Measurements from ENCODE around the gene PLCD4.

The PLCD4 gene

GRCh38 chr2:218621007-218621406 is 13.3 kb downstream of the PLCD4 start:
- no peak for DNase-seq (ENCODE audit: low spot score)

DNA sequence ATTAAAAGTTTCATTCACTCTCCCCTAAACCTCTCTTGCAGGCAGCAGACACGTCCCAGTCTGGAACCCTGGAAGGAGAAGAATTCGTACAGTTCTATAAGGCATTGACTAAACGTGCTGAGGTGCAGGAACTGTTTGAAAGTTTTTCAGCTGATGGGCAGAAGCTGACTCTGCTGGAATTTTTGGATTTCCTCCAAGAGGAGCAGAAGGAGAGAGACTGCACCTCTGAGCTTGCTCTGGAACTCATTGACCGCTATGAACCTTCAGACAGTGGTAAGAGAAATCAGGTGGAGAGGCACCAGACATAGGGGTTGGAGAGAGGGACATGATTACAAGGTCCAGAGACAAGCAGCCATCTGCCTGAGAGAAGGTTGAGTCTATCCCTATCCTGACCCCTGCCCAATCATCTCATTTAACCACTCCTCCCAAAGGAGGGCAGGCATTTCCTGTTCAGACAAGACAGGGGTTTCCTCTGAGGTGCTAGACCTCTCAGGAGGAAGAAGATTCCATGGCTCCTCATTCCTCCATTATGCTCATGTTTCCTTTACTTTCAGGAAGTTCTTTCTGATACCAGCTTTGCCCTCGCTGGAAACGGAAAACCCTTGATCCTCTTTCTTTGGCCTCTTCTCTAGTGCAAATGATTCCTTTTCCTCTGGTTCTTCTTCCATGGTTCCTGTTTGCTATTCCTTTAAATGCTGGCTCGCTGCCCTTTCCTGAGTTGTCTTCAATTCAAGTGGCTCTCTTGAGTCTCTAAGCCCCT is 15.1 kb downstream of the PLCD4 start:
- DNase-seq (ENCODE audit: low spot score), result no peak

DNA sequence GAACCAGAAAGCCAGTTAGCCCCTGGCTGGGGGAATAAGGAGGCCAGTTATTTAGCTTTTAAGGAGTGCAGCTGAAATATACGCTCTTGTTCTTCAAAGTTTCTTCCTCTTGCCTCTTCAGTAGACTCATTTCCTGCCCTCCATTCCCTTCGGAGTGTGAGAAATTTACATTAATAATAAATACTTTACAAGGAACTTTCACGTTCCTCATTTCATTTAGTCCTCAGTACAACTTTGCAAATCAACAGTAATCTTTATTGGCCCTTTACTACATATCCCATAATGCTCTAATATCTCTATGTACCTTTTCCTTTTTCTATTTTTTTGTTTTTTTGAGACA is 15.6 kb downstream of the PLCD4 start:
- DNase-seq (ENCODE audit: low spot score), result no peak

DNA sequence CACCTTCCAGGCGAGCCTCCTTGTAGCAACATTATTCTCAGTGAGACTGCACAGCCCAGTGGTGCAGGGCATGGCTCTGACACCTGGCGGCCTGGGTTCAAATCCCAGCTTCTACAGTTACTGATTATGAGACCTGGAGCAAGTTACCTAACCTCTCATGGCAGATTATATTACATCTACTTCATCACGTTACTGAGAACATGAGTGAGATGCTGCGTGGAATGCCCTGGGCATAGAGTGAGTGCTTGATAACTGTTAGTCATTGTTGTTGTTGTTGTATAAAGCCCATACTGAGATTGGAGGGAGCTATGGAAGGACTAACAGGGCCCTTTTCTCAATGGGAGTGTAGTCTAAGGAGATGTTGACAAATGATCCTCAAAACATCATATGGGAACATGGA is 18.7 kb downstream of the PLCD4 start:
- DNase-seq (ENCODE audit: low spot score), result no peak

DNA sequence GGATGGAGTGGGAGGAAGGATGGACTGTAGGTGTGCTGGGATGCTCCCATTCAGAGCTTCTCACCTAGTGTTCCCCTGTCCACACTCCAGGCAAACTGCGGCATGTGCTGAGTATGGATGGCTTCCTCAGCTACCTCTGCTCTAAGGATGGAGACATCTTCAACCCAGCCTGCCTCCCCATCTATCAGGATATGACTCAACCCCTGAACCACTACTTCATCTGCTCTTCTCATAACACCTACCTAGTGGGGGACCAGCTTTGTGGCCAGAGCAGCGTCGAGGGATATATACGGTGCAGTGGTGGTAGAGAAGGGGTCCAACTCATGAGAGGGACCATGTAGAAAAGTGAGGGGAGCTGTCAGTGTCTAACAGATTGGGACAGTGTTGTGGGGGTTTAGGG is 20.2 kb downstream of the PLCD4 start:
- no peak for DNase-seq (ENCODE audit: low spot score)

DNA sequence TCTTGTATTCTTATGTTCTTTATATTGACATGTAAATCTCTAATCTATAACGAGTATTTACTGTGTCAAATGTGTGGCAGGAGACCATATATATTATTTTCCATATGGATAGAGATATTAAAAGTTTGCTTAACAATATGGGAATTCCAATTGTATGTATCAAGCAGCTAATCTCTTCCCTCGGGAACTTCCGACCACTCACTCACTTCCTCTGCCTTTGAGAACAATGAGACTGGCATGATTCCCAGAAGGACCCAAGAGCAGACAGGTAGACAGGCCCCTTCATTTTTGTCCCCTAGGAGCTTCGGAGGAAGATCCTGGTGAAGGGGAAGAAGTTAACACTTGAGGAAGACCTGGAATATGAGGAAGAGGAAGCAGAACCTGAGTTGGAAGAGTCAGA is 24.1 kb downstream of the PLCD4 start:
- DNase-seq (ENCODE audit: low spot score), result no peak

- DNase-seq (ENCODE audit: low spot score), result no peak
These were observed 28.0 kb downstream of the PLCD4 start for GRCh38 chr2:218635719-218636118.

DNA sequence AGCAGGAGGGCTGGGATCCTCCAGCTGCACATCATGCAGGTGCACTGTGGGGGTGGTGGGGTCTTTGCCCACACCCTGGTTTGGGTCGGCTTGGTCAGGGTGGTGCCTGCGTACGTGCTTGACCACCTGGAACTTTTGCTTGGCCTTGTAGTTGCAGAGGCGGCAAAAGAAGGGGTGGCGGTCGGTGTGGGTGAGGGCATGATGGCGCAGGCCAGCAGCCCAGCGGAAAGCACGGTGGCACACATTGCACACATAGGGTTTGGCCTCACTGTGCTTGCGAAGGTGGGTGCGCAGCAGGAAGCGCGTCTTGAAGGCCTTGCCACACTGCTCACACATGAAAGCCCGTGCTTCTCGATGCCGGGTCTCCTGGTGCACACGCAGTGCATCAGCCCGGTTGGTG is 30.7 kb downstream of the PLCD4 start:
- DNase-seq (ENCODE audit: low spot score), result no peak

- no peak for DNase-seq (ENCODE audit: low spot score)
These were observed 34.5 kb downstream of the PLCD4 start for GRCh38 chr2:218642121-218642656.

- no peak for DNase-seq (ENCODE audit: low spot score)
These were observed 35.1 kb downstream of the PLCD4 start for GRCh38 chr2:218642786-218643185.

DNA sequence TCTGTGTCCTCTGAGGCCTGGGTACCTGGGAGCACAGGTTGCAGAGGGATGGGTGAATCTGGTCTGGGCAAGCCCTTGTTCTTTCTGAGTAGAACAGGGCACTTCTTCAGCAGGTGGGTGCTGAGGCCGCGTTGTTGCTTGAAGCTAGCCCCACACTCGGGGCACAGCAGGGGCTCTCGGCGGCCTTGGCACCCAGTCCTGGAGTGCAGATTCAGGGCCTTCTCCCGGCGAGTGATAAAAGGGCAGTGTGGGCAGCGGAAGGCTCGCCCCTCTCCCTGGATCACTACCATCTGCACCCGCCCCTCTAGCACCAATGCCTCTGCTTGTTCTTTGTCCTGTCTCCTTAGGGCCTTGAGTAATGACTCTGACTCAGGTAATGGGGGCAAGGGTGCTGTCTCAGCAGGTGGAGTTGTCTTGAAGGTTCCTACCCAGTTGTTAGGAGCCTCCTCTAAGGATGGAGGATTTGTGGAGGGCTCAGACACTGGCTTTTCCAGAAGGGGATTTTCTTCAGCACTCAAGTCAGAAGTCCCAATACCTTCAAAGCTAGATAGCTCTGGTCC is 36.1 kb downstream of the PLCD4 start:
- DNase-seq (ENCODE audit: low spot score), result no peak

GRCh38 chr2:218644721-218645120 is 37.0 kb downstream of the PLCD4 start:
- no peak for DNase-seq (ENCODE audit: low spot score)

GRCh38 chr2:218645126-218645525 is 37.4 kb downstream of the PLCD4 start:
- DNase-seq (ENCODE audit: low spot score), result no peak

DNA sequence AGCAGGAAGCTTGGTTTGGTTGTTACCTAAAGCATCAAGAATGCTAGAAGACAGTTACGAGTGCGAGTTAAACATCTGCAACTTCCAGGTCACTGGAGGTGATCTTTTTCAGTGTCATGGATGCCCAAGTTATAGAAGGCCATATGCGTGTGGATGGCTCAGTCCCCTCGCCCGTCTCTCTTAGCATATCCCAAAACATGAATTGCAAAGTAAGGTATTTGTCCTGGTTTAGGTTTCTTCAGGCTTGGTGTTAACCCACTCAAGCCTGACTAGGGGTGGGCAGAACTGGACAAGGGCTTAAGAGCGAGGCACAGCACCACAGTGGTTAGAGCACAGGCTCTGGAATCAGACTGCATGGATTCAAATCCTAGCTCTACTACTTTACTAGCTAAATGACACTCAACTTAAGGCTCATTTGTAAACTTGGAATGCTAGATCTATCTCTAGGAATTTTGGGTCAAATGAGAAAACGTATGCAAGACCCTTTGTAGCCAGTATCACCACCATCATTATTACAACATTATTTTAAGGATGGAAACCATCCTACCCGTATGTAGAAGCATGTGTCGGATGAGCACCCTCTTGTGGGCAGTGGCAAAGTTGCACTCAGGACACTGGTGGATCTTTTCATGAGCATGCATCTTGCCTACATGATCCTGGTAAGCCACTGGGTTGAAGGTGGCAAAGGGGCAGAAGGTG is 40.5 kb downstream of the PLCD4 start:
- peak; percentile 61 for DNase-seq (ENCODE audit: low spot score)

DNA sequence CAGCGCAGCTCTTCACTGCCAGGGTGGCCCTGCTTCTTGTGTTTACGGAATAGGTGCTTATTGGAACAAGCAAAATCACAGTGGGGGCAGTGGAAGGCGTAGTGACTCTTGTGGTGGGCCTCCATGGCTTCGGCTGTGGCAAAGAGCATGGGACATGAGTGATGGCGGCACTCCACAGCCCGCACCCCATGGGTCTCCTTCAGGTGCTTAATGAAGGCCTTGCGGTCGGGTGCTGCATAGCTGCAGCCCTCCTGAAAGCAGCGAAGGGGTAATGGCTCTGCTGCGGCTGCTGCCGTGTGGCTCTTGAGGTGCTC is 41.0 kb downstream of the PLCD4 start:
- DNase-seq (ENCODE audit: low spot score), result no peak

- DNase-seq (ENCODE audit: low spot score), result no peak
These were observed 48.1 kb downstream of the PLCD4 start for GRCh38 chr2:218655751-218656150.

DNA sequence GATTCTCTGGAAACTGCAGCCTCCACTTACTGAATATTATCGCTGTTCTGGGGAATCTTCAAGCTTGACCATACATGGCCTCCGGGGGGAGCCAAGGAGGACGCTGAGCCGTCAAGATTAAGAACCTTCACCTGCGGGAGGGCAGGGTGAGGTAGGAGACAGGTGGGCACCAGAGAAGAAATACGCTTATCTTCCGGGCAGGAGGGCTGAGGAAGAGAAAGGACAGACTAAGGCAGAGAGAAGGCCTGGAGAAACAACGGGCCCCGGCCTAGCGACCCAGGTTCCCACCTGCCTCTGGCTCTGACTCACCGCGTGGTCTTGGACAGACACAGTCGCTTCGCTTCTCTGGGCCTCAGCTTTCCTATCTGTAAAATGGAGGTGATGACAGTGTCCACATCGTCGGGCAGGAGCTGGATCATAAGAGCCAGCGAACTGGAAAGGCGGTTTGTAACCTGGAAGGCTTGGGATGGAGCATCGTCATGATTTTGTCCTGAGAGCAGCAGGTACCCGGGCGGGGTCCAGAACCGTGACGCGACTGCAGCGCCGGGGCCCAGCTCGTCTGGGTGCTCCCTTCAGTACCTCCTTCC is 51.1 kb downstream of the PLCD4 start:
- DNase-seq (ENCODE audit: low spot score), result peak; percentile 54

DNA sequence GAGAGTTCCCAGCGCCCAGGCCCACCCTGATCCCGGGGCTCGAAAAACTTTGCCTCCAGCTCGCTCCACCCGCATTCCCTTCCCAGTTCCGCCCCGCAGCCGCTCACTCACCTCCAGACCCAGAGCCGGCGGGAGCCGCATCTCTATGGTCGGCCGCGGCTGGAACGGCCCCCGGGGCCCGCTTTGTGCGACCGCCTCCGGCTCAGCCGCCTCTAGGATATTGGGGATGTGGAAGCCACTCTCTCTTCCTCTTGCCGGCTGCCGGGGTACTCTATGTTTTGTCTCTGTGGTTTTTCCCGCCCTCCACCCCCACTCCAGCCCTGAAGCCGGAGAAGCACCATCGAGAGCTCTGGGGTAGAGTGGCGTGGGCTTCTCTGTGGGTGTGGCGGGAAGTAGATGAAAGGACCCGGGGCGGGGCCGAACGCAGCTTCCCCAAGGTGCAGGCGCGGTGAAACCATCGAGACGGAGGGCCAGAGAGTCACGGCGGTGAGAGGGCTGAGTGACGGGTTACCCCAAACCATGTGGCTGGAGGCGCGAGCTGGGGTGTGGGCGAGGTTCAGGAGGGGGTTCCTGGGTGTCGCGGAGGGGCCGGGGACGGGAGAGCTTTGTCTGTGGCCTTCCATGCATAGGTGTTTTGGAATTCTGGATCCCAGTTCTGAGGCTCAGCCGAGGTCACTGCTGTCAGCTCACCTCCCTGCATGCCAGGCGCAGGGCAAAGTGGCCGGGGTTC is 51.7 kb downstream of the PLCD4 start, which contains the start of the genes BCS1L and ZNF142:
Gene BCS1L, plus strand, starts transcription at position 426 of the 730 bp plus-strand sequence. CDS start 1,305 bp downstream, outside the sequence.
Gene ZNF142, minus strand, starts transcription at position 366 of the 730 bp plus-strand sequence. CDS start 3,194 bp downstream, outside the sequence.
- DNase-seq (ENCODE audit: low spot score), result peak; percentile 75

GRCh38 chr2:218659988-218660358 is 52.3 kb downstream of the PLCD4 start:
- no peak for DNase-seq (ENCODE audit: low spot score)

- no peak for DNase-seq (ENCODE audit: low spot score)
These were observed 54.7 kb downstream of the PLCD4 start for GRCh38 chr2:218662377-218662776.

GRCh38 chr2:218662827-218663226 is 55.1 kb downstream of the PLCD4 start:
- no peak for DNase-seq (ENCODE audit: low spot score)

GRCh38 chr2:218663901-218664300 is 56.2 kb downstream of the PLCD4 start:
- DNase-seq (ENCODE audit: low spot score), result no peak

Data from hematopoietic multipotent progenitor cell treated with erythropoietin and hydrocortisone succinate and interleukin-3 and kit ligand, for 15 days (in vitro differentiated cells).